Measurements from ENCODE around the gene NFIC.

- no peak for TF ChIP-seq POLR2A (IDR thresholded peaks at IDR 0.05)
- TF ChIP-seq, protein P1, sequence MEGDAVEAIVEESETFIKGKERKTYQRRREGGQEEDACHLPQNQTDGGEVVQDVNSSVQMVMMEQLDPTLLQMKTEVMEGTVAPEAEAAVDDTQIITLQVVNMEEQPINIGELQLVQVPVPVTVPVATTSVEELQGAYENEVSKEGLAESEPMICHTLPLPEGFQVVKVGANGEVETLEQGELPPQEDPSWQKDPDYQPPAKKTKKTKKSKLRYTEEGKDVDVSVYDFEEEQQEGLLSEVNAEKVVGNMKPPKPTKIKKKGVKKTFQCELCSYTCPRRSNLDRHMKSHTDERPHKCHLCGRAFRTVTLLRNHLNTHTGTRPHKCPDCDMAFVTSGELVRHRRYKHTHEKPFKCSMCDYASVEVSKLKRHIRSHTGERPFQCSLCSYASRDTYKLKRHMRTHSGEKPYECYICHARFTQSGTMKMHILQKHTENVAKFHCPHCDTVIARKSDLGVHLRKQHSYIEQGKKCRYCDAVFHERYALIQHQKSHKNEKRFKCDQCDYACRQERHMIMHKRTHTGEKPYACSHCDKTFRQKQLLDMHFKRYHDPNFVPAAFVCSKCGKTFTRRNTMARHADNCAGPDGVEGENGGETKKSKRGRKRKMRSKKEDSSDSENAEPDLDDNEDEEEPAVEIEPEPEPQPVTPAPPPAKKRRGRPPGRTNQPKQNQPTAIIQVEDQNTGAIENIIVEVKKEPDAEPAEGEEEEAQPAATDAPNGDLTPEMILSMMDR (IDR thresholded peaks at IDR 0.05) = no peak
These were observed 38.2 kb downstream of the NFIC start for GRCh38 chr19:3404324-3405260.

Data from Peyer's patch (tissue), 4 donors.